ENCODE data around the gene PKN3. TPM values are rescaled to one million over a fixed set of nuclear protein-coding genes. Genes with fewer than 3 reads are reported as not detected.
A peak's percentile ranks its signal among the peaks of the same experiment; 100 is the strongest.

The PKN3 gene
- total and polyA plus RNA-seq, 2 of the 13 experiments (the other 11 are each of a cell fraction or from before 2014, with no cell fraction given): 10.5 to 13.2 TPM

DNA sequence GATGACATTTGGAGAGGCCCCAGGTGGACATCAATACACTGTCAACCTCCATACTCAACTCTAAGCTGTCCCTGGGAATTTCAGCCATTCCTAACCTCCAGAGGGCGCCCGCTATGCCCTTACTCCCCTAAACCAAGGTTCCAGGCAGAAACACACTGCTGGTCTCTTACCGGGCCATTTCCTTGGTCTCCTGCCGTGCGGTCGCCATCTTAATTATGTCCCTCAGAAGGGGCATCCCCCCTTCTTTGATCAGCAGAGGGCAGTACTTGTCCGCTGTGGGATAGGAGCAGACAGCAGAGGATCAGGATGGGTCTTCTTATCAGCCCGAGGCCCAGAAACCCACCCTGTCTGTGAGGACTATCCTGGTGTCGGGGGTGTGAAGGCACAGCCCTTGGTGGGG is 31.0 kb downstream of the PKN3 start (continued):
- TF ChIP-seq SP5 (CRISPR knock-in tag; IDR thresholded peaks at IDR 0.05; ENCODE audit: borderline replicate concordance, low read depth): 0 out of 2 replicates have a peak, but pooled peaks have one; percentile 17
- no peak for TF ChIP-seq FOXM1 (CRISPR knock-in tag; IDR thresholded peaks at IDR 0.05)
- TF ChIP-seq ZNF17 (CRISPR knock-in tag; IDR thresholded peaks at IDR 0.05): no peak
- TF ChIP-seq, protein P1, sequence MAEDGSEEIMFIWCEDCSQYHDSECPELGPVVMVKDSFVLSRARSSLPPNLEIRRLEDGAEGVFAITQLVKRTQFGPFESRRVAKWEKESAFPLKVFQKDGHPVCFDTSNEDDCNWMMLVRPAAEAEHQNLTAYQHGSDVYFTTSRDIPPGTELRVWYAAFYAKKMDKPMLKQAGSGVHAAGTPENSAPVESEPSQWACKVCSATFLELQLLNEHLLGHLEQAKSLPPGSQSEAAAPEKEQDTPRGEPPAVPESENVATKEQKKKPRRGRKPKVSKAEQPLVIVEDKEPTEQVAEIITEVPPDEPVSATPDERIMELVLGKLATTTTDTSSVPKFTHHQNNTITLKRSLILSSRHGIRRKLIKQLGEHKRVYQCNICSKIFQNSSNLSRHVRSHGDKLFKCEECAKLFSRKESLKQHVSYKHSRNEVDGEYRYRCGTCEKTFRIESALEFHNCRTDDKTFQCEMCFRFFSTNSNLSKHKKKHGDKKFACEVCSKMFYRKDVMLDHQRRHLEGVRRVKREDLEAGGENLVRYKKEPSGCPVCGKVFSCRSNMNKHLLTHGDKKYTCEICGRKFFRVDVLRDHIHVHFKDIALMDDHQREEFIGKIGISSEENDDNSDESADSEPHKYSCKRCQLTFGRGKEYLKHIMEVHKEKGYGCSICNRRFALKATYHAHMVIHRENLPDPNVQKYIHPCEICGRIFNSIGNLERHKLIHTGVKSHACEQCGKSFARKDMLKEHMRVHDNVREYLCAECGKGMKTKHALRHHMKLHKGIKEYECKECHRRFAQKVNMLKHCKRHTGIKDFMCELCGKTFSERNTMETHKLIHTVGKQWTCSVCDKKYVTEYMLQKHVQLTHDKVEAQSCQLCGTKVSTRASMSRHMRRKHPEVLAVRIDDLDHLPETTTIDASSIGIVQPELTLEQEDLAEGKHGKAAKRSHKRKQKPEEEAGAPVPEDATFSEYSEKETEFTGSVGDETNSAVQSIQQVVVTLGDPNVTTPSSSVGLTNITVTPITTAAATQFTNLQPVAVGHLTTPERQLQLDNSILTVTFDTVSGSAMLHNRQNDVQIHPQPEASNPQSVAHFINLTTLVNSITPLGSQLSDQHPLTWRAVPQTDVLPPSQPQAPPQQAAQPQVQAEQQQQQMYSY (CRISPR knock-in tag; IDR thresholded peaks at IDR 0.05): no peak
- TF ChIP-seq CBX5 (CRISPR knock-in tag; IDR thresholded peaks at IDR 0.05; ENCODE audit: borderline replicate concordance): no peak
- TF ChIP-seq, protein P2, sequence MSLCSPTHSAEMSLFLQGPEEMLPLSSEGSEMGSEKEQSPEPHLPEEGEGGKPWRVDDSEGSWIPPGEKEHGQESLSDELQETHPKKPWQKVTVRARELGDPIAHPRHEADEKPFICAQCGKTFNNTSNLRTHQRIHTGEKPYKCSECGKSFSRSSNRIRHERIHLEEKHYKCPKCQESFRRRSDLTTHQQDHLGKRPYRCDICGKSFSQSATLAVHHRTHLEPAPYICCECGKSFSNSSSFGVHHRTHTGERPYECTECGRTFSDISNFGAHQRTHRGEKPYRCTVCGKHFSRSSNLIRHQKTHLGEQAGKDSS (CRISPR knock-in tag; IDR thresholded peaks at IDR 0.05; ENCODE audit: borderline replicate concordance, low read depth): peak; percentile 39; the same call in 1 of the 2 replicates
- no peak for TF ChIP-seq RARG (CRISPR knock-in tag; IDR thresholded peaks at IDR 0.05; ENCODE audit: low read depth)
- peak; percentile 42; the same call in 1 of the 2 replicates for TF ChIP-seq ZNF629 (CRISPR knock-in tag; conservative IDR thresholded peaks at IDR 0.05)
- TF ChIP-seq SP4 (CRISPR knock-in tag; IDR thresholded peaks at IDR 0.05): peak; percentile 50; the same call in 1 of the 2 replicates
- 0 out of 2 replicates have a peak, but pooled peaks have one; percentile 33 for TF ChIP-seq MEF2D (CRISPR knock-in tag; IDR thresholded peaks at IDR 0.05)
- no peak for TF ChIP-seq NFIB (CRISPR knock-in tag; IDR thresholded peaks at IDR 0.05; ENCODE audit: borderline replicate concordance)
- TF ChIP-seq HMG20B (CRISPR knock-in tag; conservative IDR thresholded peaks at IDR 0.05): no peak
- peak; percentile 23 for TF ChIP-seq ASH2L (IDR thresholded peaks at IDR 0.05; ENCODE audit: insufficient read length, low read depth, low read length)
- no peak for TF ChIP-seq U2AF1 (optimal IDR thresholded peaks at IDR 0.05; ENCODE audit: low read depth, low read length)
- TF ChIP-seq MXD4 (CRISPR knock-in tag; IDR thresholded peaks at IDR 0.05): no peak
- TF ChIP-seq HMG20A (CRISPR knock-in tag; IDR thresholded peaks at IDR 0.05; ENCODE audit: borderline replicate concordance): no peak
- TF ChIP-seq, protein P3, sequence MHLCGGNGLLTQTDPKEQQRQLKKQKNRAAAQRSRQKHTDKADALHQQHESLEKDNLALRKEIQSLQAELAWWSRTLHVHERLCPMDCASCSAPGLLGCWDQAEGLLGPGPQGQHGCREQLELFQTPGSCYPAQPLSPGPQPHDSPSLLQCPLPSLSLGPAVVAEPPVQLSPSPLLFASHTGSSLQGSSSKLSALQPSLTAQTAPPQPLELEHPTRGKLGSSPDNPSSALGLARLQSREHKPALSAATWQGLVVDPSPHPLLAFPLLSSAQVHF (CRISPR knock-in tag; IDR thresholded peaks at IDR 0.05): no peak
- TF ChIP-seq TSC22D2 (CRISPR knock-in tag; IDR thresholded peaks at IDR 0.05; ENCODE audit: borderline replicate concordance): no peak; the same call in 1 of the 2 replicates
- TF ChIP-seq ZNF547 (CRISPR knock-in tag; IDR thresholded peaks at IDR 0.05): no peak; the same call in 1 of the 2 replicates
- no peak for TF ChIP-seq ZNF101 (CRISPR knock-in tag; IDR thresholded peaks at IDR 0.05; ENCODE audit: borderline replicate concordance, low read depth)
- TF ChIP-seq ZNF124 (CRISPR knock-in tag; IDR thresholded peaks at IDR 0.05): no peak
- no peak for TF ChIP-seq HNRNPUL1 (IDR thresholded peaks at IDR 0.05; ENCODE audit: low read depth, low read length)
- no peak for TF ChIP-seq ZNF451 (CRISPR knock-in tag; IDR thresholded peaks at IDR 0.05)
- TF ChIP-seq, protein P4, sequence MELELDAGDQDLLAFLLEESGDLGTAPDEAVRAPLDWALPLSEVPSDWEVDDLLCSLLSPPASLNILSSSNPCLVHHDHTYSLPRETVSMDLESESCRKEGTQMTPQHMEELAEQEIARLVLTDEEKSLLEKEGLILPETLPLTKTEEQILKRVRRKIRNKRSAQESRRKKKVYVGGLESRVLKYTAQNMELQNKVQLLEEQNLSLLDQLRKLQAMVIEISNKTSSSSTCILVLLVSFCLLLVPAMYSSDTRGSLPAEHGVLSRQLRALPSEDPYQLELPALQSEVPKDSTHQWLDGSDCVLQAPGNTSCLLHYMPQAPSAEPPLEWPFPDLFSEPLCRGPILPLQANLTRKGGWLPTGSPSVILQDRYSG (CRISPR knock-in tag; IDR thresholded peaks at IDR 0.05): no peak
- no peak for TF ChIP-seq SCMH1 (CRISPR knock-in tag; IDR thresholded peaks at IDR 0.05; ENCODE audit: borderline replicate concordance)
- no peak for TF ChIP-seq MAFK (conservative IDR thresholded peaks at IDR 0.05 in 1 of 2, IDR thresholded peaks at IDR 0.05 in 1 of 2; ENCODE audit: low read length in 2 of 2)
